Measurements from ENCODE around the gene CYLD.

CYLD gene

DNA sequence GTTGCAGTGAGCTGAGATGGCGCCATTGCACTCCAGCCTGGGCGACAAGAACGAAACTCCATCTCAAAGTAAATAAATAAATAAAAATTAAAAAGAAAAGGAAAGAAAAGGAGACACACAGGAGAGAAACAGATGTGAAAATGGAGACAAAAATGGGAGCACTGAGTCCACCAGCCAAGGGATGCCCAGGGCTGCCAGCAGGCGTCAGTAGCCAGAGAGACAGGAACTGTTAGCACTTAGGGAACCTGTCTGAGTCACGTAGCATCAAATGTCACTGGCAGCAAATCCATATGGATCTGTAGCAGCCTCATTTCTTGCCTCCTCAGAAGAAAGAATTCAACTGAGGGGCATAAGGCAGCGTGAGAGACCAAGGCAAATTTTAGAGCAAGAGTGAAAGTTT lies 79.7 kb downstream of the CYLD start:
- Mint-ChIP-seq H3K27ac (no peak overlapping the region), H3K4me1 (ENCODE audit: low read depth) (no peaks in the 10 kb centered on the region), H3K4me3 (no peak overlapping the region), H3K27me3 (peaks cover 8% of the 10 kb centered on the region), H3K9me3 (ENCODE audit: low read depth) (no peaks in the 10 kb centered on the region), H3K36me3 (no peaks in the 10 kb centered on the region)

DNA sequence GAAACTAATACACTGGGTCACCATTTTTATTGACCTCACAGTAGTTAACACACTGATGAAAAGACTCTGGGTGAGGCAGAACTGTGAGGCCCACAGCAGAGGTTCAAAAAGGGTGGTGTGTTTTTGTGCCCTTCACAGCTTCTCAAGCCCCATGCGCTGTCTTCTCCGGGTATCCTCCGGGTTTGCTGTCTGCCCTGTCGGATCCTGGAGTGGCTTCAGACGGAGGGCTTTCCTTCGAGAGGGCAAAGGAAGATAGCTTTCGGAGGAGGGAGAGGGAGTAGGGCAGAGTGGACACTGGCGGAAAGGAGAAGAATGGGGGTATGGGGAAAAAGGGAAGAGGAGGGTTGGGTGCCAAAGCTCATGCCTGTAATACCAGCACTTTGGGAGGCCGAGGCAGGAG lies 80.8 kb downstream of the CYLD start:
- H3K36me3 Mint-ChIP-seq = no peaks in the 10 kb centered on the region

DNA sequence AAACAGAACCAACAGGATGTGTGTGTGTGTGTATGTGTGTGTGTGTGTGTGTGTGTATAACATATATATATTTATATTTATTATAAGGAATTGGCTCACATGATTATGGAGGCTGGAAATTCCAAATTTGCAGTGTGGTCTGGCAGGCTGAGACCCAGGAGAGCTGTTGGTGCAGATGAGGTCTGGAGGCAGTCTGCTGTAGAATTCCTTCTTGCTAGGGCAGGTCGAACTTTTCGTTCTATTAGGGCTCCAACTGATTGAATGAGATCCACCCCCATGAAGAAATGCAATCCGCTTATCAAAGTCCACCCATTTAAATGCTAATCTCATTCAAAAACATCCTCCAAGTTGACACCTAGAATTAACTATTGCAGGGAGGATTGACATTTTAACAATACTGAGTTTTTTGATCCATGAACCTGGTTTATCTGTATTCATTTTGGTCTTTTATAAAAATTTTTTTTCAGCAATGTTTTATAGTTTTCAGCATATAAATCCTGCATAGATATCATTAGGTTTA lies 85.0 kb downstream of the CYLD start:
- H3K27ac Mint-ChIP-seq = no peak overlapping the region

More for the DNA sequence above, 80.8 kb downstream of the CYLD start:
- Mint-ChIP-seq H3K4me3 (no peak overlapping the region), H3K9me3 (ENCODE audit: low read depth) (no peaks in the 10 kb centered on the region), H3K4me1 (ENCODE audit: low read depth) (no peaks in the 10 kb centered on the region), H3K27ac (no peak overlapping the region), H3K27me3 (peaks cover 8% of the 10 kb centered on the region)

DNA sequence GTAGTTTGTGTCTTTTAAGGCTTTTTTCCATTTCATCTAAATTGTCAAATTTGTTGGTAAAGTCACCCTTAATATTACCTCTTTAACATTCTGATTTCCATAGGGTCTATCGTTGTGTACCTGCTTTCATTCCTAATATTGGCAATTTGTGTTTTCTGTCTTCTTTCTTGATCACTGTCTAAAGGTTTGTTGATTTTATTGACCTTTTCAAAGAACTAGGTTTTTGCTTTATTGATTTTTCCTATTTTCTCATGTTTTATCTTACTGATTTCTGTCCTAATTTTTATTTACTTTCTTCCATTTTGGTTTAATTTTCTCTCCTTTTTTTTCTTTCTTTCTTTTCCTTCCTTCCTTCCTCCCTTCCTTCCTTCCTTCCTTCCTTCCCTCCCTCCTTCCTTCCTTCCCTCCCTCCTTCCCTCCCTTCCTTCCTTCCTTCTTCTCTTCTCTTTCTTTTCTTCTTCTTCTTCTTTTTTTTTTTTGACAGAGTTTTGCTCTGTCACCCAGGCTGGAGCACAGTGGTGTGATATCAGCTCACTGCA lies 86.3 kb downstream of the CYLD start:
- no peak overlapping the region for H3K27ac Mint-ChIP-seq

More for the DNA sequence above, 85.0 kb downstream of the CYLD start:
- Mint-ChIP-seq H3K36me3 (peaks cover 3% of the 10 kb centered on the region), H3K27me3 (peaks cover 14% of the 10 kb centered on the region), H3K9me3 (ENCODE audit: low read depth) (peaks cover 4% of the 10 kb centered on the region), H3K4me1 (ENCODE audit: low read depth) (no peaks in the 10 kb centered on the region), H3K4me3 (no peak overlapping the region)

DNA sequence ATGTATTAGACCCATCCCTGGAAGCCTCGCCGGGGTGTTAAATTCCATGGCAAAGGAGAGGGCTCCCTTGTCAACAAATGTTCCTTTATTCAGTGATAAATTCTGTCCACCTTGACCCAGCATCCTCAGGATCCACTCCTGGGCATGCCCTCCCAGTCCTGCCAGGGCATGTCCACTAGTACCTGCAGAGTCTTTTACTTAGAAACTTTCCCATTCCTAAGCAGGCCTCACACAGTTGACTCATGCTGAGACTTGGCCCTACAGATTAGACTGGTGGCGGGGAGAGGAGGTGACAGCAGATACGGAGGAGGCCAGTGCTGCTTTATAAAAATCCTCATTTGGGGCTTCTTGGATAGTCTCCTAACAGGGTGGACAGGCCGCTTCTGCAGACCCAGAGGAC lies 88.8 kb downstream of the CYLD start:
- H3K4me3 Mint-ChIP-seq = no peak overlapping the region
- no peak overlapping the region for H3K27ac Mint-ChIP-seq
- peaks cover 8% of the 10 kb centered on the region for H3K9me3 Mint-ChIP-seq (ENCODE audit: low read depth)
- peaks cover 16% of the 10 kb centered on the region for H3K27me3 Mint-ChIP-seq
- H3K4me1 Mint-ChIP-seq (ENCODE audit: low read depth) = no peaks in the 10 kb centered on the region
- H3K36me3 Mint-ChIP-seq = peaks cover 3% of the 10 kb centered on the region

More for the DNA sequence above, 86.3 kb downstream of the CYLD start:
- H3K36me3 Mint-ChIP-seq = peaks cover 3% of the 10 kb centered on the region
- peaks cover 7% of the 10 kb centered on the region for H3K9me3 Mint-ChIP-seq (ENCODE audit: low read depth)
- H3K4me3 Mint-ChIP-seq = no peak overlapping the region
- H3K4me1 Mint-ChIP-seq (ENCODE audit: low read depth) = no peaks in the 10 kb centered on the region
- H3K27me3 Mint-ChIP-seq = peaks cover 14% of the 10 kb centered on the region

DNA sequence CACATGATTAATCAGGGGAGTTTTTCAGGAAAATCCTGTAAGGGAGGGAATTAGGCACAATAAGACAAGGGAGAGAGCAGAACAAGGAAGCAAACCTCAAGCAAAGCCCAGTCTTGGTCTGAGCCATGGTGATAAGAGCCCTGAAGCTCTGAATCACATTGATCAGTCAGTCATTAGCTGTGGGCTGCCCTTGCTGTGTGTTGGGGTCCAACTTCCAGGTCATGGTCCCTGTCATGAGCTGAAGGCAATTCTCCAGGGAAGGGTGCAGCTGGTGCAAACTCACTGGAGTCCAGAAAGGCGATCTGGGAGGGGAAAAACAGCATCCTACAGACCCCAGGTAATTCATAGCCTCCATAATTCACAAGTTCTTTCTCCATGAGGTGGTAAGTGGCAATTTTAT lies 89.9 kb downstream of the CYLD start:
- Mint-ChIP-seq H3K9me3 (ENCODE audit: low read depth) (peaks cover 8% of the 10 kb centered on the region), H3K27ac (no peak overlapping the region), H3K36me3 (peaks cover 3% of the 10 kb centered on the region), H3K27me3 (peaks cover 16% of the 10 kb centered on the region), H3K4me1 (ENCODE audit: low read depth) (no peaks in the 10 kb centered on the region), H3K4me3 (no peak overlapping the region)

DNA sequence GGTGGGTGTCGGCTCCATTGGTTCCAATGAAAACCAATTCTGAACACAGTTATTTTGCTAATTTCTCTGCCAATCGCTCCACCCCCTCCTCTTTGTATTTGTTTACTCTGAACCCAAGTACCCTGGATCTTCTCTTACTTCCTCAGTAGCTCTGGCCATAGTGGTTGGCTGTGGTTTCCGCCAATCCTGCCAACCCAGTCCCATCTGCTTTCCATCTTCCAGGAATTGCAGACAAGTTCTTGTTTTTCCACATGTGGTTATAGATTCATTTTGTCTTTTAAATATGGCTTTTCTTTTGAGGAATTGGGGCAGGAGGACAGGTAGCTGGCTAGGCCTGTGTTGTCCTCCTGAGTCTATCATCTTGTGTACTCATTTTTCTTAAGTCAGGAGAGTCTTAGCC lies 92.0 kb downstream of the CYLD start:
- H3K27ac Mint-ChIP-seq = no peak overlapping the region
- H3K4me1 Mint-ChIP-seq (ENCODE audit: low read depth) = no peaks in the 10 kb centered on the region
- H3K9me3 Mint-ChIP-seq (ENCODE audit: low read depth) = peaks cover 8% of the 10 kb centered on the region
- peaks cover 16% of the 10 kb centered on the region for H3K27me3 Mint-ChIP-seq
- peaks cover 3% of the 10 kb centered on the region for H3K36me3 Mint-ChIP-seq
- H3K4me3 Mint-ChIP-seq = no peak overlapping the region

DNA sequence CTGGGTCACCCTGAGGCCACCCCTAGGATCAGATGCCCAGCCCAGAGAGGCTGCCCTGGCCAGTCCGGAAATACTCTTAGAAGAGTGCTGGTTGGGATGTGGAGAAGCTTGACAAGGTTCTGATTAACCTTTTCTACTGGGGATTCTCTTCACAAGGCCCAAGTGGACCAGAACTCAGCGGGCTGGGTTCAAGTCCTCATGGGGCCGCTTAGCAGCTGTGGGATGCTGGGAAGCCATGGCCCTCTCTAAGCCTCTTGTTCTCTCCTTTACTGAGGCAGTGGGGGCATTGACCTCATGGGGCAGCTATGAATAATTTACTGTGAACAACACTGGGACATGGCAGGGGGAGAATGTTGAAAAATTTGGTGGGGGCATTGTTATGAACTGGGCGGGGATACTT lies 92.8 kb downstream of the CYLD start:
- peaks cover 10% of the 10 kb centered on the region for H3K27me3 Mint-ChIP-seq
- H3K9me3 Mint-ChIP-seq (ENCODE audit: low read depth) = peaks cover 5% of the 10 kb centered on the region
- no peak overlapping the region for H3K4me3 Mint-ChIP-seq

DNA sequence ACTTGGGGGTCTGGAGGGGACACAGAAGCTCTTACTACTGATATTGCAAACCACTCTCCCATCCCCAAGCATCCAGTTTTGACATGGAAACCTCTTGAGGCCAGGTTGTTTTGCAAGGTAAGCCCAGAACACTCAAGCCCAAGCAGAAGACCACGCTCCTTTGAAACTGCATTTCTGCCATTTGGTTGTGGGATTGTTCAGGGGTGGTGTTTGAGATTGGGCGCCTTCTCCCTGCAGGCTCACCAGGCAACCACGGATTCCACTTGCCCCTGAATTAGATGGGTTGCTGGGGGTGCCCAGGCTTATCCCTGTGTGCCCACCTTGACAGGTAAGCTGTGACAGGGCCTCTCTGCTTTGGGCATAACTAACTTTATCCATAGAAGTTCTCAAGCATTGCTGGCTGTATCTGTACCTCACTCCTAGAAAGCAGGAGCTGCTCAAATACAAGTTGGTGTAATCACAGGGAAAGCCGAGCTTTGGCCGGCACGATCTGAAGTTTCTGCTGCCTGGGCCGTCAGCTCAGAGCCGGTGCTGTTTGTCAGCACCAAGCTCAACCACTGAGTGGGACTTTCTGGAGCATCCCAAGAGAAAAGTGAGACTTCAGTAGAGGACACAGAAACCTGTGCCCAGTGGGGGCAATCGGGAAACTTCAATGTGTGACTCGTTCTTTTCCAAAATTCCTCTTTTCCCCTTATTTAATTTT lies 93.6 kb downstream of the CYLD start:
- no peak overlapping the region for H3K4me3 Mint-ChIP-seq
- no peak overlapping the region for H3K27ac Mint-ChIP-seq
- peaks cover 8% of the 10 kb centered on the region for H3K27me3 Mint-ChIP-seq
- peaks cover 5% of the 10 kb centered on the region for H3K9me3 Mint-ChIP-seq (ENCODE audit: low read depth)
- H3K4me1 Mint-ChIP-seq (ENCODE audit: low read depth) = peaks cover 3% of the 10 kb centered on the region
- no peaks in the 10 kb centered on the region for H3K36me3 Mint-ChIP-seq

More for the DNA sequence above, 92.8 kb downstream of the CYLD start:
- H3K27ac Mint-ChIP-seq = no peak overlapping the region
- peaks cover under 1% of the 10 kb centered on the region for H3K36me3 Mint-ChIP-seq
- no peaks in the 10 kb centered on the region for H3K4me1 Mint-ChIP-seq (ENCODE audit: low read depth)

DNA sequence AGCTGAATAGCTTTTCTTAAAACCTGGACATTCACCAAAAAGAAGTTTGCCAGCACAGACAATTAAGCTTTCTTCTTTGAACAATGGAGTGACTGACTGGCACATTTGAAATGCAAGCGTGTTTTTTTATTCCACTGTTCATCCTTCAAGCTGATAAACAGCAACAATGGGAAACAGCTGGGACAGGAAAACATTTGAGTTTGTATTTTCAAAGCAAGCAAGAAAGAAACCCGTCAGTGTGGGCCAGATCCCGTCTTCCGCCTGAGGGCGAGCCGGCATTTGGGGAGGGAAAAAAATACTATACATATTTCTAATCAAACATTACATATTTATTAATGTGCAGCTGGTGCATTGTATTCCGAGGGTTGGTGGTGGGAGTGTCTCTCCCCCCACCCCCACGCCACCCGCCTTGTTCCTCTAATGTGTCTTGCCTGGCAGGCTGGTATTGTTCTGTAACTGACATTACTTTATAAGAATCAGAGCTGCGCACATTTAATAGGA lies 94.3 kb downstream of the CYLD start:
- Mint-ChIP-seq H3K27me3 (peaks cover 8% of the 10 kb centered on the region), H3K9me3 (ENCODE audit: low read depth) (peaks cover 5% of the 10 kb centered on the region), H3K36me3 (no peaks in the 10 kb centered on the region), H3K4me3 (no peak overlapping the region), H3K27ac (no peak overlapping the region), H3K4me1 (ENCODE audit: low read depth) (peaks cover 10% of the 10 kb centered on the region)

DNA sequence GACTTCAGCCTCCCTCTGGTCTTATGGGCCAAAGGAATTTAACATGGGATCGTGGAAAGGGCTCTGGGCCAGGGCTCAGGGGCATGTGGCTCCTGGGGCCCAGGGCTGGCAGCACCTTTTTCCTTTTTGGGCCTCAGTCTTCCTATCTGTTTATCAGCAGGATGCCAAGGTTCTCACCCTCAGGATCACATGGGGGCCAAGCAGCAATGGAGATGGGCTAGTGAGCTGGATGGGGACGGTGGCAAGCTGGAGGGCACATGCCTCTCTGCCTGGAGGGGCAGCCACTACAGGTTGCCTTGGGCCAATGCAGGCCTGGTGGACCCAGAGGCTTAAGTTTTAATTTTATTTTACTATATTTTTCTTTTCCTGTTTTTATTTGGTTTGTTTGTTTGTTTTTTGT lies 95.4 kb downstream of the CYLD start:
- H3K9me3 Mint-ChIP-seq (ENCODE audit: low read depth) = peaks cover 5% of the 10 kb centered on the region
- no peak overlapping the region for H3K27ac Mint-ChIP-seq
- H3K27me3 Mint-ChIP-seq = peaks cover 9% of the 10 kb centered on the region
- no peaks in the 10 kb centered on the region for H3K36me3 Mint-ChIP-seq
- H3K4me1 Mint-ChIP-seq (ENCODE audit: low read depth) = peaks cover 17% of the 10 kb centered on the region
- H3K4me3 Mint-ChIP-seq = no peak overlapping the region

DNA sequence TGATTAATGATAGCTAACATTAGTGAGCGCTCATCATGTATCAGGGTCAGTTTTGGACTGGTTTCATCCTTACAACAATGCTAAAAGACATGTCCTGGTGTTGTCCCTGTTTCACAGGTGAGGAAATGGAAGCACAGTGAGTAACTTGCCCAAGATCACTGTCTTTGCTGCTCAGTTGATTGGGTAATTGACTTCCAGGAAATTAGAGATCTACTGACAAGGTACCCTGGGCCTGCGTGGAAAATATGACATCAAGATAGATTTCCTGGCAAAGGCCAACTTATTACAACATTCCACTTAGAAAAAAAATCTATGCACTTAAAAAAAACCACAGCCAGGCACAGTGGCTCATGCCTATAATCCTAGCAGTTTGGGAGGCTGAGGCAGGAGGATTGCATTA lies 96.3 kb downstream of the CYLD start:
- no peak overlapping the region for H3K27ac Mint-ChIP-seq
- no peaks in the 10 kb centered on the region for H3K36me3 Mint-ChIP-seq
- H3K4me3 Mint-ChIP-seq = no peak overlapping the region
- peaks cover 21% of the 10 kb centered on the region for H3K4me1 Mint-ChIP-seq (ENCODE audit: low read depth)
- H3K27me3 Mint-ChIP-seq = peaks cover 8% of the 10 kb centered on the region
- peaks cover 3% of the 10 kb centered on the region for H3K9me3 Mint-ChIP-seq (ENCODE audit: low read depth)

DNA sequence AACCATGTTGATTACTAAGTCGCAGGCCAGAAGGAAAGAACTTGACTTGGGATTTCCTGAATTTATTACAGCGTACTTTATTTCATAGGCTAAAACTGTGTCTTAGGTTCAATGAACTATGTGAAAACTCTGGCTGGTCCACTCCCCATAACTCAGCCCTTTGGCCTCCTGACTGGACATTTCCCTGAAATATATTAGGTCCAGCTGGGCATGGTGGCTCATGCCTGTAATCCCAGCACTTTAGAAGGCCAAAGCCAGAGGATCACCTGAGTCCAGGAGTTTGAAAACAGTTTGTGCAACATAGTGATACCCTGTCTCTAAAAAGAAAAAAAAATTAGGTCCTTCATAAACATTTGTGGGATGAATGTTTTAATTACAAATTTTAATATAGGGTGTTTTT lies 97.0 kb downstream of the CYLD start:
- H3K36me3 Mint-ChIP-seq = no peaks in the 10 kb centered on the region
- H3K4me1 Mint-ChIP-seq (ENCODE audit: low read depth) = peaks cover 21% of the 10 kb centered on the region
- no peak overlapping the region for H3K27ac Mint-ChIP-seq
- H3K4me3 Mint-ChIP-seq = no peak overlapping the region
- no peaks in the 10 kb centered on the region for H3K9me3 Mint-ChIP-seq (ENCODE audit: low read depth)
- peaks cover 6% of the 10 kb centered on the region for H3K27me3 Mint-ChIP-seq

DNA sequence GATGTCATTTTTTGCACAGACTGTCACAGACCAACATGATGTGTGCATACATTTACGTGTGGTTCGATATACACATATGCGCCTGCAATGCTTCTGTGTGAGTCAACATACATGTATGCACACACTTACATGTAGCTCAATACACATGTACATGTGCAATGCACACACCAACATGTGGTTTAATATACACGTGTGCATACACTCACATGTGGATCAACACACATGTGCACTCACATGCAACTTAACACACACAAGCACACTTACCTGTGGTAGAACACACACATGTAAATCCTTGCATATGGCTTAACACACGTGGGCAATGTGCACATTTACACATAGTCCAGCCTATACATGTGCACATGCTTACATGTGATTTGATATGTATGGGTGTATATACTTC lies 97.5 kb downstream of the CYLD start:
- Mint-ChIP-seq H3K36me3 (no peaks in the 10 kb centered on the region), H3K9me3 (ENCODE audit: low read depth) (no peaks in the 10 kb centered on the region), H3K27me3 (peaks cover 3% of the 10 kb centered on the region), H3K4me3 (no peak overlapping the region), H3K4me1 (ENCODE audit: low read depth) (peaks cover 21% of the 10 kb centered on the region), H3K27ac (no peak overlapping the region)

DNA sequence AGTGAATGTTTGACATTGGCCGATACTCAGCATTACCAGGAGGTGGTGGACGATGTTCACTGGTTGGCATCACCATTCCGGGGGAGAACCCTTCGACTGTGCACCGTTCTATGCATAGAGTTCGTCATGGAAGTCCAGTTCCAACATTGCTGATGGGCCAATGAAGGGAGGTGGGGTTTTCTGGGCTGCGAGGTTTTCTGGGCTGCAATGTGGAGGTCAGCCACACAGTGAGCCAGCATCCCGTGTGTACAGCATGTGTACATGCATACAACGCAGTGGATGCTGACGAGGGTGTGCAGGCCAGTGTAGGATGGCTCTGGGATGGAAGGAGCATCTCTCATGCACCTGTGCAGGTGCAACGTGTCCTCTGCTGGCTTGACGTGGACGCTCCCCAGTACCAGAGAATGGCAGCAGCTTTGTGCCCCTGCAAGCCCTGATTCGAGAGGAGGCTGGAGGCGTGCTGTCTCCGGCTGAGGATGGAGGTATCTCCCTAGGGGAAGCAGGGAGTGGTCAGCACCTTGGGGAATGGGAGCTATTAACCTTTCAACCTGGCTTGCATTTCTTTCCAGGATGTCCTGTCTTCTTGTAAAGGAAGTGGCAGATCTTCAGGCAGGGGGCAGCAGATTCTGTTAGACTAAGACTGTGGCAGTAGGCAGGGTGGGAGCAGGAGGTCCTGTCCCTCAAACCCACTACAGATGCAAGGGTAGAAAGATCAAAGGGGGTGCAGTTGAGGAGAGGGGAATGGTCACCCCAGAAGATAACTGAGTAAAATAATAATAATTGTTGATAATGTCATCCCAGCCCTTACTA lies 98.2 kb downstream of the CYLD start:
- Mint-ChIP-seq H3K9me3 (ENCODE audit: low read depth) (no peaks in the 10 kb centered on the region), H3K4me1 (ENCODE audit: low read depth) (peaks cover 21% of the 10 kb centered on the region), H3K27me3 (peaks cover 2% of the 10 kb centered on the region), H3K36me3 (no peaks in the 10 kb centered on the region), H3K27ac (no peak overlapping the region), H3K4me3 (peak overlapping the region; percentile 82)

All from activated naive CD8-positive, alpha-beta T cell (primary cell).